Left renal cortex interstitium (tissue), 4 donors: ENCODE data around the gene CAPN1. TPM values are rescaled to one million over a fixed set of nuclear protein-coding genes. Genes with fewer than 3 reads are reported as not detected.
"Not testable (repeated sequence)": the region's sequence is repeated elsewhere in the genome, so short reads cannot be mapped to it uniquely, and the experiment has no call there.

Experiments
- DNase-seq, 4 donors: peaks; one replicate each; pipeline ENCODE4 v3.0.0-alpha.2; 2013; ENCODE audit warnings: low read depth in 4 of 4, low spot score in 2 of 4, missing footprints in 1 of 4
- polyA plus RNA-seq, 4 donors: library from polyadenylated mRNA; unstranded; fragments of 120-200 nt; gene quantifications; one replicate each; pipeline ENCODE4 v1.2.1, GENCODE V29; 2013; ENCODE audit not compliant: insufficient read length in 4 of 4

CAPN1 gene
- polyA plus RNA-seq = 100 to 1,000 TPM in 2 of 4 donors, 10 to 100 TPM in 2; 83.3 to 121 (median 99.2) TPM

DNA sequence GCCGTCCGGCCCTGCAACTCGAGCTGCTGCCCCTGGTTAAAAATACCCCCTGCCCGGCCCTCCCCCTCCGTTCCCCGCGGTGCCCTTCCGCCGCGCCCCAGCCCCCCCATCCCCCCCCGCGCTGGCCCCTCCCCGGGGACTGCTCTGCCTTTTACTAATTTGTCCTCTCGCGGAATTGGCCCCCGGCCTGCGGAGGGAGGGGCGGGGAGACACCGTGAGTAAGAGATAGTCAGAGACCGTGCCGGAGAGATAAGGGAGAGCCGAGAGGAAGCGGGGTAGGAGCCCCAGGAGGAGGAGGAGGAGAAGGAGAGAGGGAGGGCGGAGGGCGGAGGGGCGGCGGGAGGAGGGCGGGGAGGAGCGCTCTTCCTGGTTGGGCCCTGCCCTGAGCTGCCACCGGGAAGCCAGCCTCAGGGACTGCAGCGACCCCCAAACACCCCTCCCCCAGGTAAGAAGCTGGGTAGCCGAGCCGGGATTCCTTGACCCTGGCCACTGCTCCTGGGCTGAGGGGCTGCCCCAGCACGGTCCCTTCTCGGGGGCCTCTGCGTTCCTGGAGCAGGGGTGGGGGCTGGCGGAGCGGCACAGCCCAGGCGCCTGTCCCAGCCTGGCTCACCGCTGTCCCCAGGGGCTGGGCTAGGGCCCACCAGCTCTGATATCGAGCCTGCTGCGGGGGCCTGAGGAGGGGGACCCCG lies at the start of gene CAPN1:
CAPN1 (plus strand) TSS at position 360 of the 689 bp plus-strand sequence. CDS start 774 bp downstream, outside the sequence.
- DNase-seq = peak in 1 of 4 donors; percentile 11

GRCh38 chr11:65132238-65132987 lies 49.3 kb upstream of the CAPN1 start:
- DNase-seq = no peak

GRCh38 chr11:65132988-65133700 lies 48.6 kb upstream of the CAPN1 start:
- no peak for DNase-seq

GRCh38 chr11:65133724-65134123 lies 48.0 kb upstream of the CAPN1 start:
- no peak for DNase-seq

- peak; percentile 84 to 97 (median 90) for DNase-seq
Observed at GRCh38 chr11:65134240-65134951, 47.3 kb upstream of the CAPN1 start, which contains the start of gene SYVN1. Gene SYVN1, minus strand, starts transcription at chr11:65134519. Its CDS starts 918 bp downstream, at chr11:65133601.

GRCh38 chr11:65134952-65135632 lies 46.6 kb upstream of the CAPN1 start:
- DNase-seq = peak in 3 of 4 donors; percentile 91 to 94 (median 92)

DNA sequence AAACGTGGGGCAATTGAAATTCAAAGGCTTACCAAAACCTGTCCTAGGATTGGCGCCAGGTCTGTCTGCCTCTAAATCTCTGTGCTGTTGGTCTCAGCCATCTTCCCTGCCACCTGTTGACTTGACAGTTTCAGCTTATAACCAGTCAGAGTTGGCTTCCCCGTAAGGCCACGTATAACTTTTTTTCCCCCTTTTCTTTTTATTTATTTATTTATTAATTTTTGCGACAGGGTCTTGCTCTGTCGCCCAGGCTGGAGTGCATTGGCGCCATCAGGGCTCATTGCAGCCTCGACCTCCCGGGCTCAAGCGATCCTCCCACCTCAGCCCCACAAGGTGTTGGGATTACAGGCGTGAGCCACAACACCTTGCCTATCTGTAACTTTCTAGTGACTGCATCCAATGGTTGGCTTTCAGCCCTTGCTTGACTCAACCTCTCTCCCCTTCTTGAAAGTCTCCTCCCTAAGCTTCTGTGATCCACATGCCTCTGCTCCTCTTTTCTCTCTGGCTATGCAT lies 46.0 kb upstream of the CAPN1 start:
- no peak for DNase-seq

- DNase-seq = no peak
Observed at GRCh38 chr11:65136515-65137096, 45.1 kb upstream of the CAPN1 start.

GRCh38 chr11:65141896-65142494 lies 39.7 kb upstream of the CAPN1 start:
- DNase-seq = no peak

DNA sequence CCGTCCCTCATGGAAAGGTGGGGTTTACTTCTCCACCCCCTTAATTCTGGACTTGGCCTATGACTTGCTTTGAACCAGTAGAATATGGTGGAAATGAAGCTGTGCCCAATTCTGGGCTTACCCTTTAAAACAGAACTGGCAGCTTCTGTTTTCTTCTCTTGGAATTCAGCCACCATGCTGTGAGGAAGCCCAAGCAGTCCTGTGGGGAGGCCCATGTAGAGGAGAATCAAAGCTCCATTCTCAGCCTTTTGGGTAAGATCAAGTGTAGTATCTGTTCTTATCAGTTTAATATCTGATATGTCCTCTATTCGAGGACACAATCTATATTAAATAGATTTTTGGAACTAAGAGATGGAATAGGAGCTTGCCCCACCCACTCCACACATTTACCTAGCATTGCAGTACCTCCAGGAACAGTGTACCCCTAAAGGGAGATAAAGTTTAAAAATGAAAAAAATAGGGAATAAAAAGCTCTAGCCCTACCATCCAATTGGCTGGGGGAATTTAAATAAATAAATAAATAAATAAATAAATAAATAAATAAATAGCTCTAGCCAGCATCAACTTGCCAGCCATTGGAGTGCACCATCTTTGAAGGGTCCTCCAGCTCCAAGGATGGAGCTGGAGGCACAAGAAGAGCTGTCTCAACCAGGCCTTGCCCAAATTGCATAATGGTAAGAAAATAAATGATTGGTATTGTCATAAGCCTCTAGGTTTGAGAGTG lies 34.2 kb upstream of the CAPN1 start:
- DNase-seq = no peak

DNA sequence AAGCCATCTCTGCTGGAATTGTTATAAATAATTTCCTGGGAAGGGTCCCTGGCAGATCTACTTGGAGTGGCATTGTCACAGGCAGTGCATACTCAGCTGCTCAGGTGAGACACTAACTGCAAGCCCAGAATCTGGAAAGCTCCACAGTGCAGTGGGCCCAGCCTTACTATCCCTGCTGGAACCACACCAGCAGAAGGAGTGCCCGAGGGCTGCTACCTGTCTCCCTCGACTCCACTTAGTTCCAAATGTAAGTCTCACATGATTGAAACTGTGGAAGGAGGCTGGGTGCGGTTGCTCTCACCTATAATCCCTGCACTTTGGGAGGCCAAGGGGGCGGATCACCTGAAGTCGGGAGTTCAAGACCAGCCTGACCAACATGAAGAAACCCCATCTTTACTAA lies 33.1 kb upstream of the CAPN1 start:
- no peak for DNase-seq

DNA sequence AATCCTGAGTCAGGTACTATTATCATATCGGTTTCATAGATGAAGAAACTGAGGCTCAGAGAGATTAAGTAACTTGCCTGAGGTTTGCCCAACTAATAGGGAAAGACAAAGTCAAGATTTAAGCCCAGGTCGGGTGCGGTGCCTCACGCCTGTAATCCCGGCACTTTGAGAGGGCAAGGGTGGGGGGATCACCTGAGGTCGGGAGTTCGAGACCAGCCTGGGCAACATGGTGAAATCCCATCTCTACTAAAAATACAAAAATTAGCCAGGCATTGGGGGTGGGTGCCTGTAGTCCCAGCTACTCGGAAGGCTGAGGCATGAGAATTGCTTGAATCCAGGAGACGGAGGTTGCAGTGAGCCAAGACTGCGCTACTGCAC lies 31.6 kb upstream of the CAPN1 start:
- DNase-seq = not testable (repeated sequence)

GRCh38 chr11:65150509-65151299 lies 31.0 kb upstream of the CAPN1 start:
- peak in 1 of 4 donors; percentile 26 for DNase-seq

DNA sequence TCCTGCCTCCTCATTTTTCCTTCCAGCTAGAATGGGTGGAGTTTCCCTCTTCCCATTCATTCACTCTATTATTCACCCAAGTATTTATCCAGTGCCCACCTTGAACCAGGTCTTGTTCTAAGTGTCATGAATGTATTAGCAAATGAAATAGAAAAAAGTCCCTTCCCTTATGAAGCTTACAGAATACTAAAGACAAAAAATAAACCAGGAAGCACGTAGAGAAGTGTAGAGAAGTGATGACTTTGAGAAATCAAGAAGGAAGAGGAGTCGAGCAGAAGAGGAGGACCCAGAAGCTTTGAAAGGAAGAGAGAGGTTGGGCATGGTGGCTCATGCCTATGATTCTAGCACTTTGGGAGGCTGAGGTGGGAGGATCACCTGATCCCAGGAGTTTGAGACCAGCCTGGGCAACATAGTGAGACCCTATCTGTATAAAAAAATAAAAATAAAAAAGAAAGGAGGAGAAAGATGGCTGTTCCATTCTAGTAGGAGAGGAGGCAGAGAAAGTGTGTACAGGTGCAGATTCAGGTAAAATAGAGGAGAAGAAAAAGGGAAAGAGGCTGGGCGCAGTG lies 30.3 kb upstream of the CAPN1 start:
- no peak for DNase-seq

DNA sequence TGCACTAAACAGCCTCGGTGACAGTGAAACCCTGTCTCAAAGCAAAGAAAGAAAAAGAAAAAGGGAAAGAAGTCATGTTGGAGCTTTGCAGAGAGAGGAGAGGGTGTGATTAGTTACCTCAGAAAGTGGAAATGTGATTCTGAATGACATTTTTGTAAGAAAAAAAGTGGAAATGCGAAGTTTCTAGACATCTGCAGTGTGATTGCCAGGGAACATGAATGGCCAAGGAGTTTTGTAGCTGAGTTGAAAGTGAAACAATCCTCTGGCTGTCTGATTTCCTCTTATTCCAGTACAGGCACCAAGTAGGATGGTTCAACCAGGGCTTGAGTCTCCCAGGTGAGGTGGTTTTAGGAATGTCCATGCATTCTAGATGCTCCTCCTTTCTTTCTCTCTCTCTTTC lies 29.6 kb upstream of the CAPN1 start:
- DNase-seq = no peak

DNA sequence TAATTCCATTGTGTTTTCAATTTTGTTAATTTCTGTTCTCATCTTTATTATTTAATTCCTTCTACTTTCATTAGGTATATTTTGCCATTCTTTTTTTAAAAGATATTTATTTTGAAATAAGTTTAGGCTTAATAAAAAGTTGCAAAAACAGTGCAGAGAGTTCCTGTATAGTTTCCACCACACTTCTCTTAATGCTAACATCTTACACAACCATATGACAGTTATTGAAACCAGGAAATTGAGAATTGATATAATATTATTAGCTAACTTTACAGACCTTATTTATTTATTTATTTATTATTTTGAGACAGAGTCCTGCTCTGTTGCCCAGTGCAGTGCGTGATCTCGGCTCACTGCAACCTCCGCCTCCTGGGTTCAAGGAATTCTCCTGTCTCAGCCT lies 25.5 kb upstream of the CAPN1 start:
- no peak for DNase-seq

DNA sequence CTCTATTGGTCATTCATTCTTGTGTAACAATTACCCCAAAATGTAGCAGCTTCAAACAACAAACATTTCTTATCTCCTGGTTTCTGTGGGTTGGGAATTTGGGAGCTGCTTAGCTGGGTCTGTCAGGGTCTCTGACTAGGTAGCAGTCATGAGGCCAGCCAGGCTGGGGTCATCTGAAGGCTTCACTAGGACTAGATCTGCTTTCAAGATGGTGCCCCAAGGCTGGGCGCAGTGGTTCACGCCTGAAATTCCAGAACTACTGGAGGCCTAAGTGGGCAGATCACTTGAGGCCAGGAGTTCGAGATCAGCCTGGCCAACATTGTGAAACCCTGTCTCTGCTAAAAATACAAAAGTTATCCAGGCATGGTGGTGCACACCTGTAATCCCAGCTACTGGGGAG lies 24.8 kb upstream of the CAPN1 start:
- DNase-seq = no peak
